ENCODE measurements around the gene PRR19.
A peak's percentile ranks its signal among the peaks of the same experiment; 100 is the strongest.

The PRR19 gene

GRCh38 chr19:42344336-42344893, 42.5 kb downstream of the PRR19 start:
- H3K9me3 ChIP-seq (ENCODE audit: control insufficient read depth in 5 of 5, low read length in 5 of 5): no peaks in the 10 kb centered on the region
- no peak overlapping the region for H3K9ac ChIP-seq (ENCODE audit: low read length in 5 of 5)
- H3K4me3 ChIP-seq (ENCODE audit: low read depth in 1 of 5, low read length in 5 of 5): no peak overlapping the region
- peaks cover 0 to 32% (median 3%) of the 10 kb centered on the region in 5 donors for H3K4me1 ChIP-seq (ENCODE audit: control insufficient read depth in 5 of 5, insufficient read depth in 5 of 5, low read length in 5 of 5)
- peaks cover 0 to 36% (median 17%) of the 10 kb centered on the region in 5 donors for H3K36me3 ChIP-seq (ENCODE audit: control insufficient read depth in 5 of 5, insufficient read depth in 5 of 5, low read length in 5 of 5)
- H3K27ac ChIP-seq (ENCODE audit: low read depth, low read length): no peak overlapping the region
- no peaks in the 10 kb centered on the region for H3K27me3 ChIP-seq (ENCODE audit: control insufficient read depth in 5 of 5, insufficient read depth in 4 of 5, low read length in 5 of 5)

GRCh38 chr19:42345191-42345812, 43.4 kb downstream of the PRR19 start:
- Histone ChIP-seq H3K27ac (ENCODE audit: low read depth, low read length) (peak overlapping the region; percentile 41), H3K9me3 (ENCODE audit: control insufficient read depth in 5 of 5, low read length in 5 of 5) (no peaks in the 10 kb centered on the region), H3K4me3 (ENCODE audit: low read depth in 1 of 5, low read length in 5 of 5) (no peak overlapping the region), H3K36me3 (ENCODE audit: control insufficient read depth in 5 of 5, insufficient read depth in 5 of 5, low read length in 5 of 5) (peaks cover 0 to 38% (median 18%) of the 10 kb centered on the region in 5 donors), H3K27me3 (ENCODE audit: control insufficient read depth in 5 of 5, insufficient read depth in 4 of 5, low read length in 5 of 5) (no peaks in the 10 kb centered on the region), H3K9ac (ENCODE audit: low read length in 5 of 5) (no peak overlapping the region), H3K4me1 (ENCODE audit: control insufficient read depth in 5 of 5, insufficient read depth in 5 of 5, low read length in 5 of 5) (peaks cover 0 to 32% (median 3%) of the 10 kb centered on the region in 5 donors)

- H3K9ac ChIP-seq (ENCODE audit: low read length in 5 of 5): no peak overlapping the region
- no peak overlapping the region for H3K4me3 ChIP-seq (ENCODE audit: low read depth in 1 of 5, low read length in 5 of 5)
- H3K4me1 ChIP-seq (ENCODE audit: control insufficient read depth in 5 of 5, insufficient read depth in 5 of 5, low read length in 5 of 5): peaks cover 0 to 32% (median 3%) of the 10 kb centered on the region in 5 donors
- no peaks in the 10 kb centered on the region for H3K9me3 ChIP-seq (ENCODE audit: control insufficient read depth in 5 of 5, low read length in 5 of 5)
- peaks cover 0 to 52% (median 25%) of the 10 kb centered on the region in 5 donors for H3K36me3 ChIP-seq (ENCODE audit: control insufficient read depth in 5 of 5, insufficient read depth in 5 of 5, low read length in 5 of 5)
- H3K27ac ChIP-seq (ENCODE audit: low read depth, low read length): no peak overlapping the region
- no peaks in the 10 kb centered on the region for H3K27me3 ChIP-seq (ENCODE audit: control insufficient read depth in 5 of 5, insufficient read depth in 4 of 5, low read length in 5 of 5)
These were observed 46.3 kb downstream of the PRR19 start for GRCh38 chr19:42348211-42348610.

- Histone ChIP-seq H3K9me3 (ENCODE audit: control insufficient read depth in 5 of 5, low read length in 5 of 5) (no peaks in the 10 kb centered on the region), H3K9ac (ENCODE audit: low read length in 5 of 5) (no peak overlapping the region), H3K27me3 (ENCODE audit: control insufficient read depth in 5 of 5, insufficient read depth in 4 of 5, low read length in 5 of 5) (no peaks in the 10 kb centered on the region), H3K4me1 (ENCODE audit: control insufficient read depth in 5 of 5, insufficient read depth in 5 of 5, low read length in 5 of 5) (peaks cover 0 to 21% (median 2%) of the 10 kb centered on the region in 5 donors), H3K4me3 (ENCODE audit: low read depth in 1 of 5, low read length in 5 of 5) (no peak overlapping the region), H3K36me3 (ENCODE audit: control insufficient read depth in 5 of 5, insufficient read depth in 5 of 5, low read length in 5 of 5) (peaks cover 0 to 56% (median 35%) of the 10 kb centered on the region in 5 donors), H3K27ac (ENCODE audit: low read depth, low read length) (no peak overlapping the region)
These were observed 47.6 kb downstream of the PRR19 start for GRCh38 chr19:42349378-42350107.

- no peak overlapping the region for H3K4me3 ChIP-seq (ENCODE audit: low read depth in 1 of 5, low read length in 5 of 5)
- no peak overlapping the region for H3K9ac ChIP-seq (ENCODE audit: low read length in 5 of 5)
- no peak overlapping the region for H3K27ac ChIP-seq (ENCODE audit: low read depth, low read length)
- H3K4me1 ChIP-seq (ENCODE audit: control insufficient read depth in 5 of 5, insufficient read depth in 5 of 5, low read length in 5 of 5): peaks cover 0 to 12% (median under 1%) of the 10 kb centered on the region in 5 donors
- no peaks in the 10 kb centered on the region for H3K27me3 ChIP-seq (ENCODE audit: control insufficient read depth in 5 of 5, insufficient read depth in 4 of 5, low read length in 5 of 5)
- H3K36me3 ChIP-seq (ENCODE audit: control insufficient read depth in 5 of 5, insufficient read depth in 5 of 5, low read length in 5 of 5): peaks cover 0 to 56% (median 41%) of the 10 kb centered on the region in 5 donors
- H3K9me3 ChIP-seq (ENCODE audit: control insufficient read depth in 5 of 5, low read length in 5 of 5): no peaks in the 10 kb centered on the region
These were observed 48.5 kb downstream of the PRR19 start for GRCh38 chr19:42350417-42350816.

GRCh38 chr19:42351079-42351735, 49.3 kb downstream of the PRR19 start:
- Histone ChIP-seq H3K9me3 (ENCODE audit: control insufficient read depth in 5 of 5, low read length in 5 of 5) (no peaks in the 10 kb centered on the region), H3K27ac (ENCODE audit: low read depth, low read length) (no peak overlapping the region), H3K36me3 (ENCODE audit: control insufficient read depth in 5 of 5, insufficient read depth in 5 of 5, low read length in 5 of 5) (peaks cover 0 to 62% (median 49%) of the 10 kb centered on the region in 5 donors), H3K9ac (ENCODE audit: low read length in 5 of 5) (no peak overlapping the region), H3K4me3 (ENCODE audit: low read depth in 1 of 5, low read length in 5 of 5) (no peak overlapping the region), H3K27me3 (ENCODE audit: control insufficient read depth in 5 of 5, insufficient read depth in 4 of 5, low read length in 5 of 5) (no peaks in the 10 kb centered on the region), H3K4me1 (ENCODE audit: control insufficient read depth in 5 of 5, insufficient read depth in 5 of 5, low read length in 5 of 5) (peaks cover 0 to 8% (median 0%) of the 10 kb centered on the region in 5 donors)

GRCh38 chr19:42352301-42353259, 50.6 kb downstream of the PRR19 start:
- H3K27me3 ChIP-seq (ENCODE audit: control insufficient read depth in 5 of 5, insufficient read depth in 4 of 5, low read length in 5 of 5): no peaks in the 10 kb centered on the region
- H3K9me3 ChIP-seq (ENCODE audit: control insufficient read depth in 5 of 5, low read length in 5 of 5): no peaks in the 10 kb centered on the region
- H3K27ac ChIP-seq (ENCODE audit: low read depth, low read length): no peak overlapping the region
- H3K9ac ChIP-seq (ENCODE audit: low read length in 5 of 5): no peak overlapping the region
- no peak overlapping the region for H3K4me3 ChIP-seq (ENCODE audit: low read depth in 1 of 5, low read length in 5 of 5)
- H3K36me3 ChIP-seq (ENCODE audit: control insufficient read depth in 5 of 5, insufficient read depth in 5 of 5, low read length in 5 of 5): peaks cover 0 to 76% (median 62%) of the 10 kb centered on the region in 5 donors
- peaks cover 0 to 3% (median 0%) of the 10 kb centered on the region in 5 donors for H3K4me1 ChIP-seq (ENCODE audit: control insufficient read depth in 5 of 5, insufficient read depth in 5 of 5, low read length in 5 of 5)

GRCh38 chr19:42353341-42354015, 51.5 kb downstream of the PRR19 start:
- Histone ChIP-seq H3K27me3 (ENCODE audit: control insufficient read depth in 5 of 5, insufficient read depth in 4 of 5, low read length in 5 of 5) (no peaks in the 10 kb centered on the region), H3K27ac (ENCODE audit: low read depth, low read length) (no peak overlapping the region), H3K9me3 (ENCODE audit: control insufficient read depth in 5 of 5, low read length in 5 of 5) (no peaks in the 10 kb centered on the region), H3K4me1 (ENCODE audit: control insufficient read depth in 5 of 5, insufficient read depth in 5 of 5, low read length in 5 of 5) (no peaks in the 10 kb centered on the region), H3K36me3 (ENCODE audit: control insufficient read depth in 5 of 5, insufficient read depth in 5 of 5, low read length in 5 of 5) (peaks cover 0 to 78% (median 63%) of the 10 kb centered on the region in 5 donors), H3K4me3 (ENCODE audit: low read depth in 1 of 5, low read length in 5 of 5) (no peak overlapping the region), H3K9ac (ENCODE audit: low read length in 5 of 5) (no peak overlapping the region)

- Histone ChIP-seq H3K27me3 (ENCODE audit: control insufficient read depth in 5 of 5, insufficient read depth in 4 of 5, low read length in 5 of 5) (no peaks in the 10 kb centered on the region), H3K27ac (ENCODE audit: low read depth, low read length) (no peak overlapping the region), H3K9me3 (ENCODE audit: control insufficient read depth in 5 of 5, low read length in 5 of 5) (no peaks in the 10 kb centered on the region), H3K4me1 (ENCODE audit: control insufficient read depth in 5 of 5, insufficient read depth in 5 of 5, low read length in 5 of 5) (peaks cover 0 to 4% (median 0%) of the 10 kb centered on the region in 5 donors), H3K36me3 (ENCODE audit: control insufficient read depth in 5 of 5, insufficient read depth in 5 of 5, low read length in 5 of 5) (peaks cover 0 to 83% (median 63%) of the 10 kb centered on the region in 5 donors), H3K9ac (ENCODE audit: low read length in 5 of 5) (no peak overlapping the region), H3K4me3 (ENCODE audit: low read depth in 1 of 5, low read length in 5 of 5) (no peak overlapping the region)
These were observed 54.0 kb downstream of the PRR19 start for GRCh38 chr19:42355896-42356295.

Measured in subcutaneous abdominal adipose tissue (tissue), 5 donors.